SU-DHL-6 (cell line): ENCODE measurements around the gene TMEM187.

Experiments used
- H2AFZ ChIP-seq: fragments of 200-600 bp; sonication (generic); 2 replicates; pipeline ENCODE4 v1.6.1; 2014; ENCODE audit warnings: low read depth, mild to moderate bottlenecking, moderate library complexity, mixed read lengths, antibody characterized with exemption, low read length; ENCODE audit not compliant: severe bottlenecking
- H3F3A ChIP-seq: fragments of 200-600 bp; shearing (Covaris generic); 2 replicates; pipeline ENCODE4 v1.6.0; 2016; ENCODE audit warnings: antibody characterized with exemption, mild to moderate bottlenecking; ENCODE audit not compliant: insufficient read depth
- H3K27ac ChIP-seq: fragments of 200-600 bp; sonication (generic); 2 replicates; pipeline ENCODE4 v1.5.1; 2016; ENCODE audit warnings: low read depth, mild to moderate bottlenecking, low read length, moderate library complexity, mixed read lengths
- H3K27me3 ChIP-seq: fragments of 200-600 bp; sonication (generic), shearing (Covaris generic); 2 replicates; pipeline ENCODE4 v1.6.0; 2014; ENCODE audit warnings: mild to moderate bottlenecking, low read length
- H3K36me3 ChIP-seq: fragments of 200-600 bp; sonication (generic); 2 replicates; pipeline ENCODE4 v1.6.1; 2014; ENCODE audit warnings: mild to moderate bottlenecking, low read length, mixed read lengths
- H3K4me2 ChIP-seq: fragments of 300-600, 200-600 bp; shearing (Covaris generic), sonication (generic); 2 replicates; pipeline ENCODE4 v1.6.0; 2014; ENCODE audit warnings: low read length, low read depth, mild to moderate bottlenecking; ENCODE audit not compliant: poor library complexity, severe bottlenecking
- H3K4me3 ChIP-seq: fragments of 200-600 bp; sonication (generic); 2 replicates; pipeline ENCODE4 v1.5.1; 2014; ENCODE audit warnings: antibody characterized with exemption, low read length, mild to moderate bottlenecking, mixed read lengths; ENCODE audit not compliant: insufficient read depth, poor library complexity, severe bottlenecking
- H3K79me2 ChIP-seq: fragments of 200-600 bp; sonication (generic); 2 replicates; pipeline ENCODE4 v1.6.1; 2014; ENCODE audit warnings: mild to moderate bottlenecking, low read length, moderate library complexity; ENCODE audit not compliant: insufficient read depth
- H3K9ac ChIP-seq: fragments of 200-600 bp; sonication (generic); 2 replicates; pipeline ENCODE4 v1.7.0; 2014; ENCODE audit warnings: mild to moderate bottlenecking, low read length
- H3K9me2 ChIP-seq: fragments of 200-600 bp; sonication (generic); replicated peaks from 2 replicates; pipeline ENCODE4 v1.6.1; 2014; ENCODE audit warnings: low read length; ENCODE audit not compliant: insufficient read depth
- H3K9me3 ChIP-seq: fragments of 200-600 bp; sonication (generic); 2 replicates; pipeline ENCODE4 v1.6.1; 2014; ENCODE audit warnings: low read length, mixed read lengths; ENCODE audit not compliant: insufficient read depth
- H4K20me1 ChIP-seq: fragments of 200-600 bp; sonication (generic); 2 replicates; pipeline ENCODE4 v1.6.1; 2014; ENCODE audit warnings: low read depth, mild to moderate bottlenecking, antibody characterized with exemption, low read length, moderate library complexity, mixed read lengths
- EZH2phosphoT487 ChIP-seq: fragments of 200-600 bp; sonication (generic), shearing (Covaris generic); conservative IDR thresholded peaks from 2 replicates; pipeline ENCODE4 v1.6.1; 2018; ENCODE audit warnings: mild to moderate bottlenecking, antibody characterized with exemption, low read length, moderate library complexity, mixed read lengths
- TF ChIP-seq, protein P1 (sequence below): fragments of 200-600 bp; sonication (generic); IDR thresholded peaks from one replicate; pipeline ENCODE4 v1.5.1; 2017; ENCODE audit warnings: antibody characterized with exemption, mild to moderate bottlenecking, low read length, moderate library complexity; ENCODE audit not compliant: insufficient read depth, poor library complexity, severe bottlenecking

The TMEM187 gene

GRCh38 chrX:153928846-153929245 is 43.7 kb upstream of the TMEM187 start:
- Histone ChIP-seq H3K9me3 (no peaks in the 10 kb centered on the region), H2AFZ (no peak overlapping the region), H4K20me1 (no peaks in the 10 kb centered on the region), H3F3A (peaks cover 22% of the 10 kb centered on the region), H3K36me3 (no peaks in the 10 kb centered on the region), H3K9ac (peak overlapping the region; percentile 43; the same call in 1 of the 2 replicates), H3K27ac (peak overlapping the region; percentile 69), H3K4me2 (peak overlapping the region; percentile 67), H3K9me2 (no peaks in the 10 kb centered on the region), H3K27me3 (no peaks in the 10 kb centered on the region), H3K4me3 (peak overlapping the region; percentile 42), H3K79me2 (peaks cover 24% of the 10 kb centered on the region)
- TF ChIP-seq, protein P1, sequence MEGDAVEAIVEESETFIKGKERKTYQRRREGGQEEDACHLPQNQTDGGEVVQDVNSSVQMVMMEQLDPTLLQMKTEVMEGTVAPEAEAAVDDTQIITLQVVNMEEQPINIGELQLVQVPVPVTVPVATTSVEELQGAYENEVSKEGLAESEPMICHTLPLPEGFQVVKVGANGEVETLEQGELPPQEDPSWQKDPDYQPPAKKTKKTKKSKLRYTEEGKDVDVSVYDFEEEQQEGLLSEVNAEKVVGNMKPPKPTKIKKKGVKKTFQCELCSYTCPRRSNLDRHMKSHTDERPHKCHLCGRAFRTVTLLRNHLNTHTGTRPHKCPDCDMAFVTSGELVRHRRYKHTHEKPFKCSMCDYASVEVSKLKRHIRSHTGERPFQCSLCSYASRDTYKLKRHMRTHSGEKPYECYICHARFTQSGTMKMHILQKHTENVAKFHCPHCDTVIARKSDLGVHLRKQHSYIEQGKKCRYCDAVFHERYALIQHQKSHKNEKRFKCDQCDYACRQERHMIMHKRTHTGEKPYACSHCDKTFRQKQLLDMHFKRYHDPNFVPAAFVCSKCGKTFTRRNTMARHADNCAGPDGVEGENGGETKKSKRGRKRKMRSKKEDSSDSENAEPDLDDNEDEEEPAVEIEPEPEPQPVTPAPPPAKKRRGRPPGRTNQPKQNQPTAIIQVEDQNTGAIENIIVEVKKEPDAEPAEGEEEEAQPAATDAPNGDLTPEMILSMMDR = no peak
- no peak for TF ChIP-seq EZH2phosphoT487

- Histone ChIP-seq H3F3A (peaks cover 22% of the 10 kb centered on the region), H2AFZ (no peak overlapping the region), H3K4me3 (no peak overlapping the region), H3K79me2 (peaks cover 29% of the 10 kb centered on the region), H3K9me3 (no peaks in the 10 kb centered on the region), H3K9ac (peak overlapping the region; percentile 43; the same call in 1 of the 2 replicates), H4K20me1 (no peaks in the 10 kb centered on the region), H3K4me2 (peak overlapping the region; percentile 67), H3K27me3 (no peaks in the 10 kb centered on the region), H3K9me2 (no peaks in the 10 kb centered on the region), H3K27ac (peak overlapping the region; percentile 69), H3K36me3 (no peaks in the 10 kb centered on the region)
- TF ChIP-seq, protein P1 = no peak
- TF ChIP-seq EZH2phosphoT487 = no peak
These were observed 43.0 kb upstream of the TMEM187 start for GRCh38 chrX:153929576-153929975.

GRCh38 chrX:153930011-153930910 is 42.3 kb upstream of the TMEM187 start:
- Histone ChIP-seq H3K27me3 (no peaks in the 10 kb centered on the region), H3K9me2 (no peaks in the 10 kb centered on the region), H2AFZ (no peak overlapping the region), H3K79me2 (peaks cover 23% of the 10 kb centered on the region), H3K9me3 (no peaks in the 10 kb centered on the region), H3K4me2 (no peak overlapping the region), H3K9ac (no peak overlapping the region), H4K20me1 (no peaks in the 10 kb centered on the region), H3K4me3 (no peak overlapping the region), H3K36me3 (no peaks in the 10 kb centered on the region), H3K27ac (no peak overlapping the region), H3F3A (peaks cover 22% of the 10 kb centered on the region)
- no peak for TF ChIP-seq EZH2phosphoT487
- TF ChIP-seq, protein P1 = no peak
